HG03521 (cell line): ENCODE data around the gene ABHD2.
"Not testable (repeated sequence)": the region's sequence is repeated elsewhere in the genome, so short reads cannot be mapped to it uniquely, and the experiment has no call there.

ENCODE experiments used
- ATAC-seq: cut with Tn5 transposase; IDR thresholded peaks from one replicate; pipeline ENCODE4 v1.9.1; 2021; ENCODE audit warnings: mild to moderate bottlenecking, moderate library complexity; ENCODE audit not compliant: unreplicated experiment

Gene ABHD2

GRCh38 chr15:89136818-89137772 lies 48.8 kb downstream of the ABHD2 start:
- ATAC-seq = no peak

DNA sequence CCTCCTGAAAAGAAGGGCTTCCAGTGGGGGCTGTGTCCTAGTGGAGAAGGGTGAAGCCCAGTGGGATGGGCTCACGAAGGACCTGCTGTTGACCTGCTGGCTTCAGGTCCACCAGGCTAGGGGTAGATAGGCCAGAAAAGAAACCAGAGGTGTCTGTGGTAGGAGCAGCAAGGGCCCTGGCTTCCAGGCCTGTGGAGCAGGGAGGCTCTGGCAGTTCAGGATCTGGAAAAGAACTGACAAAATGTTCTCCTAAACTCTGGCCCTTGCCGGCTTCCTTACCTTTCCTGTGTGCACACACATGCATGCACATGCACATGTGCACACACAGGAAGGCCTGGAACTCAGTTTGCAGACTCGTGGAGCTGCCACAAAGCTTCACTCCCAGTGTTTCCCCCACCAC lies 49.7 kb downstream of the ABHD2 start:
- ATAC-seq = no peak

- no peak for ATAC-seq
Observed at GRCh38 chr15:89138999-89139612, 50.9 kb downstream of the ABHD2 start.

- no peak for ATAC-seq
Observed at GRCh38 chr15:89139613-89140499, 51.6 kb downstream of the ABHD2 start.

GRCh38 chr15:89140595-89140994 lies 52.3 kb downstream of the ABHD2 start:
- ATAC-seq = no peak

GRCh38 chr15:89141159-89141558 lies 52.9 kb downstream of the ABHD2 start:
- ATAC-seq = not testable (repeated sequence)

DNA sequence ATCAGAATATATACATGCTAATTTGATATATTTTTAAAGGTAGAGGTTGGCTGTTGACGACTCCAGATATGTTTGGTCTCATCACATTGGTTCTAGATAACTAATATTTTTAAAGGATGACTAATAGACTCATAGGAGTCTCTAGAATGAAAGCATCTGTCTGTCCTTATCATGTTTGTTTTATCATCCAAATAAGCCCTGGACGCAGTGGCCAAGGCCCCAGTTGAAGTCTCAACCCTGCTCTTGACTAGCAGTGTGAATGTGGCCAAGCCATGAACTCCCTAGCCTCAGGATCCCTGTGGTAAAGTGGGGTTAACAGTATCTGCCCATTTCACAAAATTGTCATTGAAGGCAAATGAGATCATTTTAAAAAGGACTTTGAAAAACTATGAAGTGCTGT lies 53.6 kb downstream of the ABHD2 start:
- no peak for ATAC-seq

DNA sequence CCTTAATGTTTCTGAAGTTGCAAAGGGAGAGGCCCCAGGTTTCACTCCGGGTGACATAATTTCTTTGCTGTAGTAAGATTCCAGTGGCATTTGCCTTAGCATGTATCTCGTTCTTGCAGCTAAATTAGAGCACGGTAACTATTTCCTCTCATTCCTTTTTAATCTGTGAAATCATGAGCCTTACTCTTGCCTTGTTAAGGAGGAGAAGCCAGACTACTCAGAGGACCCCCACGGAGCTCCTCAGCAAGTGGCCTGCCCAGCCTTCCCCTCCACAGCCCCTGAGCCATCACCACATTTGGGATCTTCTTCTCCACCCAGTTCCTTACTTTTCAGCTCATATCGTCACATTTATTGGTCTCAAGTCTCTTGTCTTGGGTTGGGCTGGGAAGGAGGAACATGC lies 54.2 kb downstream of the ABHD2 start:
- ATAC-seq = no peak

DNA sequence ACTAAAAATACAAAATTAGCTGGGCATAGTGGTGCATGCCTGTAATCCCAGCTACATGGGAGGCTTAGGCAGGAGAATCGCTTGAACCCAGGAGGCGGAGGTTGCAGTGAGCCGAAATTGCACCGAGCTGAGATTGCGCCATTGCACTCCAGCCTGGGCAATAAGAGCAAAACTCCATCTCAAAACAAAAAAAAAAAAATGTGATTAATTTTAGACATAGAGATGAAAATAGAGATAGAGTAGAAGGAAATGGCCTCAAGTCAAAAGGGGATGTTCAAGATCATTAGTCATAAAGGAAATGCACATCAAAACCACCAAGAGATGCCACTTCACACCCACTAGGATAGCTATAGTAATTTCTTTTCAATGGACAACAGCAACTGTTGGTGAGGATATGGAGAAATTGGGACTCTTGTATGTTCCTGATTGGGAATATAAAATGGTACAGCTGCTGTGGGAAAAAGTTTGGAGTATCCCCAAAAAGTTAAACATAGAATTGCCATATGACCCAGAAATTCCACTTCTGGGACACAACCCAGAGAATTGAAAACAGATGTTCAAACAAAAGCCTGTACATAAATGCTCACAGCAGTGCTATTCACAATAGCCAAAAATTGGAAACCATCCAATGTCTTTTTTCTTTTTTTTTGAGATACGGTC lies 55.4 kb downstream of the ABHD2 start:
- no peak for ATAC-seq

- no peak for ATAC-seq
Observed at GRCh38 chr15:89144491-89144890, 56.2 kb downstream of the ABHD2 start.

DNA sequence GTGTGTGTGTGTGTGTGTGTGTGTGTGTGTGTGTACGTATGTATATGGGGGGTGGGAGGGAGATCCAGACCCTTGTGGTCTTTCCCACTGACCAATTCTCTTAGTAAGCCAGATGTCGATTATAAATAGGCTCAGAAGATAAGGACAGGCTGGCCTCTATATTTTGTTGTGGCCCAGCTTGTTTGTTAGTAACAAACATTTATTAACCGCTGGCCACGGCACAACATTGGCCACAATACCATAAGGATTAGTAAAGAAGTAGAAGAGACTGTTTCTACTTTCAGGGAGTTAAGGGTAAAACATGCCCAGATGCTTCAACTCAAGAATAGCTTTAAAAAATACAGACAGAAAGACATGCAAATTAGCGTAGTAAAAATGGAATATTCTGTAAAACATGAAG lies 58.1 kb downstream of the ABHD2 start:
- ATAC-seq = no peak

DNA sequence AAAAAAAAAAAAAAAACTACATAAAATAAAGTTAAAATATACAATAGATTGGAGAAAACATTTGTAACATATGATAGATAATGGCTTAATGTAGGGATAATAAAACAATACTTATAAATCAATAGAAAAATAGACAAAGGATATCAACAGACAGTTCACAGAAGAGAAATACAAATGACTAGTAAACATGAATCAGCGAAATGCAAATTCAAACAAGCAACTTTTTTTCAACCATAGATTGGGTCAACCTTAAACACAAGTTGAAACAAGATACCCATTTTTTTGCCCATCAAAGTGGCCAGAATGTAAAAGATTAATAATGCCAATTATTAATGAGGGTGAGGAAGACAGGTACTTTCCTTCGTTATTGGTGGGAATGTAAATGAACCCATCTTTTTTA lies 59.9 kb downstream of the ABHD2 start:
- no peak for ATAC-seq

DNA sequence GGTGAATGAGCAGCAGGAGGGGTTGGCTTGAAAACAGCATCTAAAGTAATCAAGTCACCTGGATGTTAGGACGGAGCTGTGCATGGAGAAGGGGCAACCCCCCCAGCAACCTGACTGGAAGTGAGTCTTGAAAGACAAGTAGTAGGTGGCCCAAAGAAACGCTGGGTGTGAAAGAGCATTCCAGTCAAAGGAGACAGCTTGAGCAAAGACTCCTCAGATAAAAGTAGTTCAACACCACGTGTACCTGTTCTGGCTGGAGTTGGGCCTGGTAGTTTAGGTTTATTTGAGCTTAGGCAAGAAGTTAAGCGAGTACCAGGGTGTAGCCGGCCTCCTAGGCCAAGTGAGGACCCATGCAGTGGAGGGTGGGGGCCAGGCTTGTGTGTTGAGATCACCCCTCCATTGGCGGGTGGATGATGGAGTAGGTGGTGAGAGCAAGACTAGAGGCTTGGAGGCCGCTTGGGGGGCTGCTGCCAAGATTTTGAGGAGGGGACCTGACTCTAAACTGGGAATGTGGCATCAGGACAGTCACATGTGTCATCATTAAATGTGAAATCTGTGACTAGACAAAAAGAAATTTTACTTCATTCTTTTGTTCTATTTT lies 61.3 kb downstream of the ABHD2 start:
- no peak for ATAC-seq

DNA sequence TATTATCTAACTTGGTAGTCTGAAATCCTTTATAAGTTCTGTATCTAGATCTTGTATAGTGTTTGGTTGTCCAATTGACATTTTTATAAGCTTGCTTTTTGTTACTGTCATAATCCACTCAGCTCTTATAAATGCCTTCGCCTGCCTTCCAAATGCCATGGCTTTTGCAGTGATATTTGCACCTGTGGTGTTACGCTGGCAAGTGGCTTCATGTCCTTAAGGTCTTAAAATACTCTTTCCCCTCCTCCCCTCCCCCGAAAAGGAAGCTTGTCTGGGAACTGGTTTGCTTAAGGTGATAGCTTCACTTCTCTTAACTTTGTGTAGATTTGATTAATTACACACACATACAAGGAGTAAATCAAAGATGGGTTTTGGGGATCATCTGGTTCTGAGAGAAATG lies 62.0 kb downstream of the ABHD2 start:
- no peak for ATAC-seq

DNA sequence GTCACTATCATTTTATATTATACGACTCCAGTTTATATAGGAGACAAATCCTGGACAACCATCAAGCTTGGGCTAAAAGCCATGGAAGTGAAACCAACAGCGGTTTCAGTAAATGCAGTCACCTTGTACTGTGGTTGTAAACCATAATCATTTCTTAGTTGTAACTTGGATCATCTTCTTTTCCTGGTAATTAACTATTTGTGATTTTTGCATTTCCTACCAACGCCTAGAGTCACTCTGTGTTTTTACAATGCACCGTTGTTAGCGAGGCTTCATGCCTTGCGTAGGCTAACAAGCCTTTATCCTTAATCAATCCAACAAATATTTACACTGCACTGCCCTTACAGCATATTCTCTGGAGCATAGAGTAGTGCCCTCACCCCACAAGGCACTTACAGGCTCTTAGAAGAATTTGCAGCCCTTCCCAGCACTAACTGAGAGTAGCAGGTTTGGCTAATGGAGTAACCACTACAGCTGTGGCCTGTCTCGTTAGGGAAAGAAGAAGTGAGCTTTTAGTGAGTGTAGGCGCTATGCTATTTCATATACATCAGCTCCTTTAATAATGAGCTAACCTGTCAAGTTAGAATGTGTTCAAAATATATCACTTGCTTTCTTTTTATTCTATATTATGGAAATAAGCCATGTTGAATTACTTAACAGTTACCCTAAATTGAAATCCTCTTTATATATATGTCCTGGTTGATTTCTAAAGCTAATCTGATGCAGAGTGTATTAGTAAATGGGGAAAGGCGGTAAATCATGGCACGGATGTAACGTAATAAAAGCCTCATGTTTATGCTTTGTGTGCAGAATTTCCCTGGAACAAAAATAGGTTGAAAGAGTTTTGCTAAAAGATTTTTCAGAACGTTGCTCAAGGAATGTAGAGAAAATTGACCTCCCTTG lies 62.8 kb downstream of the ABHD2 start:
- no peak for ATAC-seq

- ATAC-seq = no peak
Observed at GRCh38 chr15:89155122-89155521, 66.9 kb downstream of the ABHD2 start.

GRCh38 chr15:89155656-89156055 lies 67.4 kb downstream of the ABHD2 start:
- ATAC-seq = no peak

DNA sequence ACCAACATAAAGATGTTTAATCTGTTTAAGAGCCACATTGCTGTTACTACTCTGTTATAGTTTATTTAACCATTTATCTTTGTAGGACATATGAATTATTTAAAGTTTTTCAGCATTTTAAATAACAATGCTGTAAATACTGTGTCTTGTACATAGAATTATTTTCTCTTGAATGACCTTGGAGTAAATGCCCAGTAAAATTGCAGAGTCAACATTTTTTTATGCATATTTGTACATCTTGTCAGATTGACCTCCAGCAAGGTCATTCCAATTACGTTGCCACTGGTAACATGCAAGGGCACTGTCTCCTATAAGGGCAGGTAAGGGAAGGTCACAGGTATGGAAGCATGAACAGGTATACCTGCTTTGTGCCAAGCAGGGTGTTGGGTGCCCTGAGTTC lies 68.8 kb downstream of the ABHD2 start:
- no peak for ATAC-seq

DNA sequence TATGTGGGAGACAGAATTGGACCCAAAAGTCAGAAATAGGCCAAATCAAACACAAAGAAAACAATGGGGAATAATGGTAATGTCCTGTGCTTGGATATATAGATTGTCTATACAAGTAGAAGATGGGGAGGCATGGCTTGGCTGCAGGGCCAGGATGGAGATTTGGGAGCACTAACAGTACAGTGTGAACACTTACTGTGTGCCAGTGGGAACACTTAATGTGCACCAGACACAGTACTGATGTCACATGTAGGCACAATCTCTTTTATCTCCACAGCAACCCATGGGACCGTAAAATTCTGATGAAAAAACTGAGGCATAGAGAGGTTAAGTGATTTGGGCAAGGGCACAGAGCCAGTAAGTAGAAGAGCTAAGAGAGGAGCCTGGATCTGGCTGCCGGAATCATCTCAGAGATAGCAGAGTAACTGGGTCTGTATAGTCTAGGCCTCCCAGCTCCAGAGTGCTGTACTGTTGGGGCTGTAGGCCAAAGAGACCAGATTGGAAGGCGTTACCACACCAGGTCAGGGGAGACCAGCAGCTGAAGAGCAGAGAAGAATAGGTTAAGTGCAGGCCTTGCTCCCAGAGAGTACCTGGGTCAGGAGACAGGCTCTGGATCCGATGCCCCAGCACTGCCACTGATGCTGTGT lies 69.8 kb downstream of the ABHD2 start:
- ATAC-seq = no peak
